ENCODE measurements around the gene ICAM2.

- TF ChIP-seq, protein P1, sequence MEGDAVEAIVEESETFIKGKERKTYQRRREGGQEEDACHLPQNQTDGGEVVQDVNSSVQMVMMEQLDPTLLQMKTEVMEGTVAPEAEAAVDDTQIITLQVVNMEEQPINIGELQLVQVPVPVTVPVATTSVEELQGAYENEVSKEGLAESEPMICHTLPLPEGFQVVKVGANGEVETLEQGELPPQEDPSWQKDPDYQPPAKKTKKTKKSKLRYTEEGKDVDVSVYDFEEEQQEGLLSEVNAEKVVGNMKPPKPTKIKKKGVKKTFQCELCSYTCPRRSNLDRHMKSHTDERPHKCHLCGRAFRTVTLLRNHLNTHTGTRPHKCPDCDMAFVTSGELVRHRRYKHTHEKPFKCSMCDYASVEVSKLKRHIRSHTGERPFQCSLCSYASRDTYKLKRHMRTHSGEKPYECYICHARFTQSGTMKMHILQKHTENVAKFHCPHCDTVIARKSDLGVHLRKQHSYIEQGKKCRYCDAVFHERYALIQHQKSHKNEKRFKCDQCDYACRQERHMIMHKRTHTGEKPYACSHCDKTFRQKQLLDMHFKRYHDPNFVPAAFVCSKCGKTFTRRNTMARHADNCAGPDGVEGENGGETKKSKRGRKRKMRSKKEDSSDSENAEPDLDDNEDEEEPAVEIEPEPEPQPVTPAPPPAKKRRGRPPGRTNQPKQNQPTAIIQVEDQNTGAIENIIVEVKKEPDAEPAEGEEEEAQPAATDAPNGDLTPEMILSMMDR (IDR thresholded peaks at IDR 0.05), result no peak
- TF ChIP-seq POLR2A (IDR thresholded peaks at IDR 0.05) (no peak), EP300 (IDR thresholded peaks at IDR 0.05) (no peak)
Measured at GRCh38 chr17:63996430-63997182, 23.8 kb downstream of the ICAM2 start.

Data from ovary (tissue), 3 donors.